ENCODE data around the gene CDKN2B-AS1.

GRCh38 chr9:22047596-22047995, 53.0 kb downstream of the CDKN2B-AS1 start:
- TF ChIP-seq CTCF (IDR thresholded peaks at IDR 0.05) (no peak), HMGXB4 (CRISPR knock-in tag; IDR thresholded peaks at IDR 0.05) (no peak), NFYB (CRISPR knock-in tag; conservative IDR thresholded peaks at IDR 0.05; ENCODE audit: low read depth) (no peak), TCF7 (CRISPR knock-in tag; IDR thresholded peaks at IDR 0.05; ENCODE audit: low read depth) (no peak)
